Measurements from ENCODE around the gene BPGM. TPM values are rescaled to one million over a fixed set of nuclear protein-coding genes. Genes with fewer than 3 reads are reported as not detected.

Gene BPGM
- total RNA-seq, 1 experiment from 2014 or later: 10.0 TPM

DNA sequence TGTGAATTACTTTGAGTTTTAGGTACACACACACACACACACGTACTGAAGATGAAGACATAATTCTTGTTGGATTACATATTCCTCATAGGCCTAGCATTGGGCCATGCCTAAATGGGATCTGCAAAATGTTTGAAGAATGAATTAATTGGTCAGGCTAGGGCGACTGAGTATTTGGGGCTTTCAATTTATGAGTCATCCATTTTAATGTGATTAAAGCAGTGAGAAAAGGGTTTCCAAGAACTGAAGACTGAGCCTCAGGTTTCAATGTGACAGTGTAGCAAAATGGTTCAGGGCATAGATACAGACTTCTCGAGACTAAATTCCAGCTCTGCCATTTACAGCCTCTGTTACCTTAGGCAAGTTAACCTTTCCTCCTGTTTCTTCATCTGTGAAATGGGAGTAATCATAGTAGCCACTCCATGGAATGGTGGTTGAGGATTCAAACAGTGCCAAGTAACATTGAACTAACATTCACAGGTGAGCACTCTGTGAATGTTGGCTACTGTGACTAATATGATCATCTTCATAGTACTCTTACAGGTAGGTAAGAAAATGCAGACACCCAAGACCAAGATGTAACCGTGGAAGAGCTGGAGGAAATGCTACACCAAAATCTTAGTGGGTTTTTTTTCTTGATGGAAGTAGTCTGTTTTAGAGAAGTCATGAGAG, 7.6 kb downstream of the BPGM start:
- H3K9ac ChIP-seq (ENCODE audit: low read length): no peak overlapping the region
- TF ChIP-seq, protein P1, sequence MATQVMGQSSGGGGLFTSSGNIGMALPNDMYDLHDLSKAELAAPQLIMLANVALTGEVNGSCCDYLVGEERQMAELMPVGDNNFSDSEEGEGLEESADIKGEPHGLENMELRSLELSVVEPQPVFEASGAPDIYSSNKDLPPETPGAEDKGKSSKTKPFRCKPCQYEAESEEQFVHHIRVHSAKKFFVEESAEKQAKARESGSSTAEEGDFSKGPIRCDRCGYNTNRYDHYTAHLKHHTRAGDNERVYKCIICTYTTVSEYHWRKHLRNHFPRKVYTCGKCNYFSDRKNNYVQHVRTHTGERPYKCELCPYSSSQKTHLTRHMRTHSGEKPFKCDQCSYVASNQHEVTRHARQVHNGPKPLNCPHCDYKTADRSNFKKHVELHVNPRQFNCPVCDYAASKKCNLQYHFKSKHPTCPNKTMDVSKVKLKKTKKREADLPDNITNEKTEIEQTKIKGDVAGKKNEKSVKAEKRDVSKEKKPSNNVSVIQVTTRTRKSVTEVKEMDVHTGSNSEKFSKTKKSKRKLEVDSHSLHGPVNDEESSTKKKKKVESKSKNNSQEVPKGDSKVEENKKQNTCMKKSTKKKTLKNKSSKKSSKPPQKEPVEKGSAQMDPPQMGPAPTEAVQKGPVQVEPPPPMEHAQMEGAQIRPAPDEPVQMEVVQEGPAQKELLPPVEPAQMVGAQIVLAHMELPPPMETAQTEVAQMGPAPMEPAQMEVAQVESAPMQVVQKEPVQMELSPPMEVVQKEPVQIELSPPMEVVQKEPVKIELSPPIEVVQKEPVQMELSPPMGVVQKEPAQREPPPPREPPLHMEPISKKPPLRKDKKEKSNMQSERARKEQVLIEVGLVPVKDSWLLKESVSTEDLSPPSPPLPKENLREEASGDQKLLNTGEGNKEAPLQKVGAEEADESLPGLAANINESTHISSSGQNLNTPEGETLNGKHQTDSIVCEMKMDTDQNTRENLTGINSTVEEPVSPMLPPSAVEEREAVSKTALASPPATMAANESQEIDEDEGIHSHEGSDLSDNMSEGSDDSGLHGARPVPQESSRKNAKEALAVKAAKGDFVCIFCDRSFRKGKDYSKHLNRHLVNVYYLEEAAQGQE (IDR thresholded peaks at IDR 0.05; ENCODE audit: low read depth): no peak
- TF ChIP-seq, protein P2, sequence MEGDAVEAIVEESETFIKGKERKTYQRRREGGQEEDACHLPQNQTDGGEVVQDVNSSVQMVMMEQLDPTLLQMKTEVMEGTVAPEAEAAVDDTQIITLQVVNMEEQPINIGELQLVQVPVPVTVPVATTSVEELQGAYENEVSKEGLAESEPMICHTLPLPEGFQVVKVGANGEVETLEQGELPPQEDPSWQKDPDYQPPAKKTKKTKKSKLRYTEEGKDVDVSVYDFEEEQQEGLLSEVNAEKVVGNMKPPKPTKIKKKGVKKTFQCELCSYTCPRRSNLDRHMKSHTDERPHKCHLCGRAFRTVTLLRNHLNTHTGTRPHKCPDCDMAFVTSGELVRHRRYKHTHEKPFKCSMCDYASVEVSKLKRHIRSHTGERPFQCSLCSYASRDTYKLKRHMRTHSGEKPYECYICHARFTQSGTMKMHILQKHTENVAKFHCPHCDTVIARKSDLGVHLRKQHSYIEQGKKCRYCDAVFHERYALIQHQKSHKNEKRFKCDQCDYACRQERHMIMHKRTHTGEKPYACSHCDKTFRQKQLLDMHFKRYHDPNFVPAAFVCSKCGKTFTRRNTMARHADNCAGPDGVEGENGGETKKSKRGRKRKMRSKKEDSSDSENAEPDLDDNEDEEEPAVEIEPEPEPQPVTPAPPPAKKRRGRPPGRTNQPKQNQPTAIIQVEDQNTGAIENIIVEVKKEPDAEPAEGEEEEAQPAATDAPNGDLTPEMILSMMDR (IDR thresholded peaks at IDR 0.05 in 2 of 3, conservative IDR thresholded peaks at IDR 0.05 in 1 of 3; ENCODE audit: borderline replicate concordance in 1 of 3, insufficient read depth in 1 of 3, low read depth in 2 of 3, low read length in 2 of 3): no peak
- TF ChIP-seq EGR1 (IDR thresholded peaks at IDR 0.05; ENCODE audit: low read depth) (no peak), TCF7L2 (IDR thresholded peaks at IDR 0.05; ENCODE audit: borderline replicate concordance, extremely low read depth, insufficient read depth, insufficient read length) (no peak), CEBPB (IDR thresholded peaks at IDR 0.05; ENCODE audit: low read depth) (no peak), POLR2A (IDR thresholded peaks at IDR 0.05; ENCODE audit: borderline replicate concordance, extremely low read depth, insufficient read depth, insufficient read length) (no peak)
- TF ChIP-seq, protein P3, sequence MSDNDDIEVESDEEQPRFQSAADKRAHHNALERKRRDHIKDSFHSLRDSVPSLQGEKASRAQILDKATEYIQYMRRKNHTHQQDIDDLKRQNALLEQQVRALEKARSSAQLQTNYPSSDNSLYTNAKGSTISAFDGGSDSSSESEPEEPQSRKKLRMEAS (IDR thresholded peaks at IDR 0.05): no peak
- H3K27ac ChIP-seq (ENCODE audit: low read depth, low read length): no peak overlapping the region
- no peak overlapping the region for H3K4me2 ChIP-seq (ENCODE audit: low read length)
- H3K4me1 ChIP-seq (ENCODE audit: control insufficient read depth in 1 of 2, insufficient read depth in 2 of 2, low read length in 2 of 2): no peaks in the 10 kb centered on the region
- POLR2A ChIA-PET: no interaction called here
- H3K4me3 ChIP-seq (replicated peaks in 1 of 2; ENCODE audit: low read depth in 1 of 2, low read length in 2 of 2): no peak overlapping the region
- H3K36me3 ChIP-seq (ENCODE audit: control insufficient read depth in 1 of 2, insufficient read depth in 2 of 2, low read length in 2 of 2): no peaks in the 10 kb centered on the region
- RAD21 ChIA-PET (ENCODE audit: low non-redundant PET in 1 of 2, low total read pairs in 2 of 2, uncharacterized antibody in 2 of 2, unreplicated experiment in 2 of 2): no interaction called here
- H3K9me2 ChIP-seq (ENCODE audit: insufficient read depth): no peaks in the 10 kb centered on the region
- H3K9me3 ChIP-seq (ENCODE audit: control insufficient read depth in 1 of 2, insufficient read depth in 1 of 2, low read depth in 1 of 2, low read length in 2 of 2): no peaks in the 10 kb centered on the region
- H2AFZ ChIP-seq (ENCODE audit: low read depth, low read length, poor library complexity, severe bottlenecking): no peak overlapping the region
- no TSS peak for BruUV-seq (replicated peaks)
- CTCF ChIA-PET: interaction anchor here (0.6 kb wide), 1 partner anchor 57 kb away, joined by 4 read pairs; no protein-coding TSS in a partner anchor
- no peaks in the 10 kb centered on the region for H3K79me2 ChIP-seq (ENCODE audit: insufficient read depth, low read length)
- no peaks in the 10 kb centered on the region for H3K27me3 ChIP-seq (ENCODE audit: insufficient read depth, low read length)
- H4K20me1 ChIP-seq (ENCODE audit: insufficient read depth): no peaks in the 10 kb centered on the region
- intact Hi-C loops (cut with micrococcal nuclease): no loop called here
- DNase-seq (ENCODE audit: low read depth, low spot score): no peak
- ATAC-seq: no peak

Data from HCT116 (cell line).